SH-SY5Y (cell line): ENCODE measurements around the gene THUMPD2.

ENCODE experiments used
- GATA2 ChIP-seq: IDR thresholded peaks from 2 replicates; pipeline ENCODE4 v1.6.1; 2011; ENCODE audit warnings: mild to moderate bottlenecking, low read depth, low read length
- GATA3 ChIP-seq: IDR thresholded peaks from 2 replicates; pipeline ENCODE4 v1.6.1; 2011; ENCODE audit warnings: low read depth, mild to moderate bottlenecking, low read length, moderate library complexity

DNA sequence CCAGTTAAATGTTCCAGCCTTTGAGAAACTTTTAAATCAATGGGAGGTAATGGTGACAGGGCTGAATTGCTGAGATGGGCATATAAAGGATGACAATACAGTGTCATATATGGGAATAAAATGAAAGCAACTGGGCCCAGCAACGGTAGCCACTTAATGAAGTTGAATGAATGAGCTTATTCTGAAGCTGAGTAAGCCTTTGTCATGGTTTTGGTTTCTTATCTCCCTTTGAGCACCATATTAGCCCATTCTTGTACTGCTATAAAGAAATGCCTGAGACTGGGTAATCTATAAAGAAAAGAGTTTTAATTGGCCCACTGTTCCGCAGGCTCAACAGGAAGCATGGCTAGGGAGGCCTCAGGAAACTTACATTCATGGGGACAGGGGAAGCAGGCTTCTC is 3.5 kb upstream of the THUMPD2 start:
- TF ChIP-seq GATA2 (no peak), GATA3 (no peak)
